Natural killer cell (primary cell): ENCODE data around the gene ZDHHC9. TPM values are rescaled to one million over a fixed set of nuclear protein-coding genes. Genes with fewer than 3 reads are reported as not detected.
A peak's percentile ranks its signal among the peaks of the same experiment; 100 is the strongest.

Source experiments
- ATAC-seq, 3 donors: fragments of 150-1000 bp in 2 of 3; fragments of 200-7000 bp in 1 of 3; cut with Tn5 transposase; 1 replicate in 1 of 3; 2 replicates in 2 of 3; pipeline ENCODE4 v1.10.0; 2021; ENCODE audit warnings: mild to moderate bottlenecking in 2 of 3, moderate library complexity in 2 of 3
- DNase-seq, 2 donors: peaks; one replicate each; pipeline versions ENCODE4 v3.0.0 to v3.0.0-alpha.2; 2013 to 2021; ENCODE audit warnings: mixed read lengths in 1 of 2
- H3K27ac ChIP-seq: one replicate; pipeline ENCODE4 v1.5.1; 2013; ENCODE audit warnings: mild to moderate bottlenecking, low read length
- H3K27me3 ChIP-seq: one replicate; pipeline ENCODE4 v1.6.1; 2013; ENCODE audit warnings: low read length; ENCODE audit not compliant: control insufficient read depth, insufficient read depth
- H3K36me3 ChIP-seq: one replicate; pipeline ENCODE4 v1.6.1; 2013; ENCODE audit warnings: low read length; ENCODE audit not compliant: control insufficient read depth, insufficient read depth
- H3K4me1 ChIP-seq: one replicate; pipeline ENCODE4 v1.6.1; 2013; ENCODE audit warnings: low read length; ENCODE audit not compliant: control insufficient read depth, insufficient read depth
- H3K4me3 ChIP-seq: one replicate; pipeline ENCODE4 v1.5.1; 2013; ENCODE audit warnings: low read length
- H3K9me3 ChIP-seq: one replicate; pipeline ENCODE4 v1.6.1; 2013; ENCODE audit warnings: low read length; ENCODE audit not compliant: control insufficient read depth, insufficient read depth
- H3K27ac Mint-ChIP-seq, 2 donors: one replicate each; pipeline ENCODE4 v1.8.0; 2022; ENCODE audit warnings: mild to moderate bottlenecking in 2 of 2, mixed read lengths in 2 of 2, moderate library complexity in 1 of 2
- H3K27me3 Mint-ChIP-seq, 2 donors: one replicate each; pipeline ENCODE4 v1.8.0; 2022; ENCODE audit warnings: low read depth in 2 of 2, mixed read lengths in 2 of 2
- H3K36me3 Mint-ChIP-seq: one replicate; pipeline ENCODE4 v1.8.0; 2022; ENCODE audit warnings: mixed read lengths
- H3K4me1 Mint-ChIP-seq, 2 donors: one replicate each; pipeline ENCODE4 v1.8.0; 2022; ENCODE audit warnings: mixed read lengths in 2 of 2
- H3K4me3 Mint-ChIP-seq: one replicate; pipeline ENCODE4 v1.8.0; 2022; ENCODE audit warnings: mild to moderate bottlenecking, moderate library complexity, mixed read lengths
- H3K9me3 Mint-ChIP-seq, 2 donors: one replicate each; pipeline ENCODE4 v1.8.0; 2022; ENCODE audit warnings: mixed read lengths in 2 of 2
- WGBS: methylation state at CpG from one replicate; pipeline ENCODE4 v1.1.7; 2013; ENCODE audit warnings: missing lambda C conversion rate; ENCODE audit not compliant: insufficient coverage; 5-methylcytosine and 5-hydroxymethylcytosine counted together
- intact Hi-C: fragments of 100-400 bp; cut with micrococcal nuclease; formaldehyde crosslinking; loops from one replicate; pipeline ENCODE4 v1.14.2; 2022
- total RNA-seq, 4 donors: library from RNA; stranded (reverse); fragments of 120-200 nt in 1 of 4; gene quantifications; one replicate each; pipeline versions ENCODE4 v1.2.3 to v1.2.4, GENCODE V29; 2013 to 2022
- TF ChIP-seq, protein P1 (sequence below): fragments of 200-600 bp; IDR thresholded peaks from one replicate; pipeline ENCODE4 v1.8.0; 2022; ENCODE audit warnings: antibody characterized with exemption

ZDHHC9 gene
- total RNA-seq, 3 donors from 2014 or later (not counting 1 experiment from before 2014, with no cell fraction given), result 1.0 to 3.0 (median 2.1) TPM

DNA sequence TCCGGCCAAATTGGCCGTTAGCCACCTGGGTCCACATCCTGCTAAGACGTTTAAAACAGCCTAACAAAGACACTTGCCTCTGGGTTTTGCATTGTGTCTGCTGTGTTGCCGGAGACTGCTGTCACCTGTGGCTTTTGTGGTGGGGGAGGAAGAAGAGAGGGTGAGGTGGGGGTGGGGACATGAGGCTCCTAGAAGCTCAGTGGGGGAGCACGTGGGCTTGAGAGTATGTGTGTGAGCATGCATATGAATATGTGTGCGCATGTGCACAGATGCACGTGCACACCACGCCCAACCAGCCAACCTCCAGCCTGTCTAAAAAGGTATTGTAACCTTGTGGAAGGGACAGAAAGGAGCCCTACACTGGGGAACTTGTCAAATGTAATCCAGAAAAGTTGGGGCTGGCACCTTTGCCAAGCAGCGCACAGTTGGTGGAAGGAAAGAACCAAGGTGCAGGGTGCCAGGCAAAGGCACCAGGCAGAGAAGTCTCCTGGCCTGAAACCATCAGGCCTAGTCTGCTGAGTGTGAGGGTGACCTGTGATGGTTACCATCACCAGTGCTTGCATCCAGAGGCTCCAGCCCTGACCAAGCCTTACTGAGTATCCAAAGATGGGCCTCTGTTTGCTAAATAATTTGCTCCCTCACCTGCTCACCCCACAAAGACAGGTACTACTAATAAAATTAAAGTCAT, 74.1 kb downstream of the ZDHHC9 start:
- WGBS, result 11% methylated on average over 6 of the region's 9 CpGs
- Mint-ChIP-seq H3K27me3 (no peaks in the 10 kb centered on the region), H3K4me1 (peaks cover 48 to 57% of the 10 kb centered on the region in 2 donors), H3K27ac (peak overlapping the region; percentile 75 to 83), H3K9me3 (no peaks in the 10 kb centered on the region), H3K4me3 (peak overlapping the region; percentile 65), H3K36me3 (no peaks in the 10 kb centered on the region)
- Histone ChIP-seq H3K4me1 (peaks cover 80% of the 10 kb centered on the region), H3K36me3 (no peaks in the 10 kb centered on the region), H3K27ac (peak overlapping the region; percentile 77), H3K9me3 (no peaks in the 10 kb centered on the region), H3K4me3 (no peak overlapping the region), H3K27me3 (no peaks in the 10 kb centered on the region)
- ATAC-seq, result peak; percentile 36 to 72 (median 66)
- peak in 1 of 2 donors; percentile 94 for DNase-seq
- TF ChIP-seq, protein P1, sequence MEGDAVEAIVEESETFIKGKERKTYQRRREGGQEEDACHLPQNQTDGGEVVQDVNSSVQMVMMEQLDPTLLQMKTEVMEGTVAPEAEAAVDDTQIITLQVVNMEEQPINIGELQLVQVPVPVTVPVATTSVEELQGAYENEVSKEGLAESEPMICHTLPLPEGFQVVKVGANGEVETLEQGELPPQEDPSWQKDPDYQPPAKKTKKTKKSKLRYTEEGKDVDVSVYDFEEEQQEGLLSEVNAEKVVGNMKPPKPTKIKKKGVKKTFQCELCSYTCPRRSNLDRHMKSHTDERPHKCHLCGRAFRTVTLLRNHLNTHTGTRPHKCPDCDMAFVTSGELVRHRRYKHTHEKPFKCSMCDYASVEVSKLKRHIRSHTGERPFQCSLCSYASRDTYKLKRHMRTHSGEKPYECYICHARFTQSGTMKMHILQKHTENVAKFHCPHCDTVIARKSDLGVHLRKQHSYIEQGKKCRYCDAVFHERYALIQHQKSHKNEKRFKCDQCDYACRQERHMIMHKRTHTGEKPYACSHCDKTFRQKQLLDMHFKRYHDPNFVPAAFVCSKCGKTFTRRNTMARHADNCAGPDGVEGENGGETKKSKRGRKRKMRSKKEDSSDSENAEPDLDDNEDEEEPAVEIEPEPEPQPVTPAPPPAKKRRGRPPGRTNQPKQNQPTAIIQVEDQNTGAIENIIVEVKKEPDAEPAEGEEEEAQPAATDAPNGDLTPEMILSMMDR, result no peak
- intact Hi-C loops, result loop anchor here (1.0 kb wide), 2 partner anchors 9 to 12 kb away; no protein-coding TSS in a partner anchor

DNA sequence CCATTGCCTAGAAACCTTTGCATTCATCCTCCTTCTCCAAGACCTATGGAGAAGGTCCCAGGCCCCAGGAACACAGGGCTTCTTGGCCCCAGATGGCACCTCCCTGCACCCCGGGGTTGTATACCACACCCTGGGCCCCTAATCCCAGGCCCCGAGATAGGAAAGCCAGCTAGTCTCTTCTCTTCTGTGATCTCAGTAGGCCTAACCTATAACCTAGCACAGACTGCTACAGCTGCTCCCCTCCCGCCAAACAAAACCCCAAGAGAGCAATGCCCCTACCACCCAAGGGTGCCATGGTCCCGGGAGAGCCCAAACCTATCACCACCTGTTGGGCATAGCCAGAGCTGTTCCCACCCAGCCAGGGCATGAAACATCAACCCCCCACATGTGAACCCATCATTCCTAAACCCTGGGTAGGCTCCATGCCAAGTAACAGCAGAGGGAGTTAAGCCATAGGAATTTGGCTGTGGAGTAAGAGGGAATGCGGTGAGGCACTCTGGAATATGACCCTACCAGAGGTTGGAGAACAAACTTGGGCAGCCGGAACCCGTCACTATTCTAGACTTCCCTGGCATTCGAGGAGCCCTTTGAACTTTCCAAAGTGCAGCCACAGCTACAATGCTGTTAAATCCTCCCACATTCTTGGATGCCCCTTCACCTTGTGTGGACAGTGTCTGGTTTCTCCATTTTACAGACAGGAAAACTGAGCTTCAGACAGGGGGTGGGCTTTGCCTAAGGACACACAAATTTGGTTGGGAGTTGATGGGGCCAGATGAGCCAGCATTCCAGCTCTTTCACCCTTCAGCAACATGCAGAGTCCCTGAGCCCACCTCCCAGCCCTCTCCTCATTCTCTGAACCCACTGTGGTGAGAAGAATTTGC, 74.9 kb downstream of the ZDHHC9 start:
- Histone ChIP-seq H3K36me3 (no peaks in the 10 kb centered on the region), H3K27me3 (no peaks in the 10 kb centered on the region), H3K4me1 (peaks cover 73% of the 10 kb centered on the region), H3K9me3 (no peaks in the 10 kb centered on the region), H3K27ac (peak overlapping the region; percentile 77), H3K4me3 (no peak overlapping the region)
- ATAC-seq (no peak), DNase-seq (no peak)
- 53% methylated on average over 7 of the region's 8 CpGs for WGBS
- TF ChIP-seq, protein P1, result no peak
- peak overlapping the region; percentile 75 to 83 for H3K27ac Mint-ChIP-seq
- peak overlapping the region; percentile 65 for H3K4me3 Mint-ChIP-seq
- H3K27me3 Mint-ChIP-seq, result no peaks in the 10 kb centered on the region
- intact Hi-C loops, result loop anchor here (1.0 kb wide), 2 partner anchors 9 to 12 kb away; no protein-coding TSS in a partner anchor
- no peaks in the 10 kb centered on the region for H3K36me3 Mint-ChIP-seq
- H3K4me1 Mint-ChIP-seq, result peaks cover 41 to 51% of the 10 kb centered on the region in 2 donors
- no peaks in the 10 kb centered on the region for H3K9me3 Mint-ChIP-seq

DNA sequence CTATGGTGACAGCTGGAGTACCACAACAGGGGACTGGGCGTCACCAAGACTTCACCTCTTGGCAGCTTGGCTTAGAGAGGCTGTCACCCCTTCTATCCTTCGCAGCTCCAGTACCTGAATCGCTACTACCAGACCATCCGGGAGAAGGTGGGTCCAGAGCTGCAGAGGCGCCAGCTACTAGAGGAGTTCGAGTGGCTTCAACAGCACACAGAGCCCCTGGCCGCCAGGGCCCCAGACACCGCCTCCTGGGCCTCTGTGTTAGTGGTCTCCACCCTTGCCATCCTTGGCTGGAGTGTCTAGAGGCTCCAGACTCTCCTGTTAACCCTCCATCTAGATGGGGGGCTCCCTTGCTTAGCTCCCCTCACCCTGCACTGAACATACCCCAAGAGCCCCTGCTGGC, 75.5 kb downstream of the ZDHHC9 start:
- DNase-seq (no peak), ATAC-seq (no peak)
- no peaks in the 10 kb centered on the region for H3K36me3 Mint-ChIP-seq
- Histone ChIP-seq H3K27me3 (no peaks in the 10 kb centered on the region), H3K4me3 (no peak overlapping the region), H3K9me3 (no peaks in the 10 kb centered on the region), H3K36me3 (no peaks in the 10 kb centered on the region), H3K27ac (peak overlapping the region; percentile 77), H3K4me1 (peaks cover 66% of the 10 kb centered on the region)
- TF ChIP-seq, protein P1, result no peak
- H3K4me1 Mint-ChIP-seq, result peaks cover 37 to 47% of the 10 kb centered on the region in 2 donors
- H3K4me3 Mint-ChIP-seq, result peak overlapping the region; percentile 42
- H3K27ac Mint-ChIP-seq, result peak overlapping the region; percentile 75 to 83
- WGBS, result 92% methylated on average over 8 of the region's 8 CpGs
- no peaks in the 10 kb centered on the region for H3K9me3 Mint-ChIP-seq
- intact Hi-C loops, result no loop called here
- no peaks in the 10 kb centered on the region for H3K27me3 Mint-ChIP-seq
